WTC11 (cell line): ENCODE results near the gene PFKFB4.

ENCODE experiments used
- AFF4 ChIP-seq: sonication (generic); formaldehyde crosslinking; IDR thresholded peaks from 2 replicates; pipeline ENCODE4 v1.8.1; 2023; ENCODE audit warnings: mild to moderate bottlenecking, missing genetic modification reagents, borderline replicate concordance
- ARID4B ChIP-seq: sonication (generic); formaldehyde crosslinking; IDR thresholded peaks from 2 replicates; pipeline ENCODE4 v1.8.0; 2023; ENCODE audit warnings: missing genetic modification reagents, mild to moderate bottlenecking, borderline replicate concordance
- ATF2 ChIP-seq: sonication (generic); formaldehyde crosslinking; IDR thresholded peaks from 2 replicates; pipeline ENCODE4 v1.8.1; 2022; ENCODE audit warnings: low read depth, missing genetic modification reagents, borderline replicate concordance
- CBFB ChIP-seq: sonication (generic); formaldehyde crosslinking; IDR thresholded peaks from 2 replicates; pipeline ENCODE4 v1.8.1; 2022; ENCODE audit warnings: mild to moderate bottlenecking, low read depth, missing genetic modification reagents
- CREB1 ChIP-seq: sonication (generic); formaldehyde crosslinking; IDR thresholded peaks from 2 replicates; pipeline ENCODE4 v1.8.0; 2023; ENCODE audit warnings: mild to moderate bottlenecking, missing genetic modification reagents
- CTCF ChIP-seq: fragments of 200-600 bp; IDR thresholded peaks from 2 replicates; pipeline ENCODE4 v1.8.0; 2022; ENCODE audit warnings: antibody characterized with exemption
- ESRRA ChIP-seq: sonication (generic); formaldehyde crosslinking; IDR thresholded peaks from 2 replicates; pipeline ENCODE4 v1.8.1; 2022; ENCODE audit warnings: mild to moderate bottlenecking, missing genetic modification reagents, borderline replicate concordance
- FOXP1 ChIP-seq: sonication (generic); formaldehyde crosslinking; IDR thresholded peaks from 2 replicates; pipeline ENCODE4 v1.8.0; 2022; ENCODE audit warnings: missing genetic modification reagents, mild to moderate bottlenecking, moderate library complexity, borderline replicate concordance
- KAT7 ChIP-seq: sonication (generic); formaldehyde crosslinking; IDR thresholded peaks from 2 replicates; pipeline ENCODE4 v1.8.1; 2023; ENCODE audit warnings: missing genetic modification reagents, mild to moderate bottlenecking, borderline replicate concordance
- SMAD3 ChIP-seq: sonication (generic); formaldehyde crosslinking; IDR thresholded peaks from 2 replicates; pipeline ENCODE4 v1.8.0; 2022; ENCODE audit warnings: missing genetic modification reagents, mild to moderate bottlenecking, borderline replicate concordance
- USF2 ChIP-seq: sonication (generic); formaldehyde crosslinking; IDR thresholded peaks from 2 replicates; pipeline ENCODE4 v1.8.1; 2023; ENCODE audit warnings: mild to moderate bottlenecking, missing genetic modification reagents, moderate library complexity
- ZNF281 ChIP-seq: sonication (generic); formaldehyde crosslinking; IDR thresholded peaks from 2 replicates; pipeline ENCODE4 v1.8.0; 2023; ENCODE audit warnings: mild to moderate bottlenecking, missing genetic modification reagents

GRCh38 chr3:48588230-48588629, 31.6 kb upstream of the PFKFB4 start:
- TF ChIP-seq CTCF: no peak
- no peak for TF ChIP-seq ARID4B (CRISPR knock-in tag)
- TF ChIP-seq CREB1 (CRISPR knock-in tag): no peak
- no peak for TF ChIP-seq SMAD3
- no peak for TF ChIP-seq ATF2
- TF ChIP-seq USF2 (CRISPR knock-in tag): no peak
- no peak for TF ChIP-seq ESRRA
- no peak for TF ChIP-seq FOXP1 (CRISPR knock-in tag)
- TF ChIP-seq AFF4 (CRISPR knock-in tag): no peak
- TF ChIP-seq KAT7 (CRISPR knock-in tag): no peak
- no peak for TF ChIP-seq CBFB (CRISPR knock-in tag)
- no peak for TF ChIP-seq ZNF281 (CRISPR knock-in tag)
